ENCODE measurements around the gene KLHDC3.

DNA sequence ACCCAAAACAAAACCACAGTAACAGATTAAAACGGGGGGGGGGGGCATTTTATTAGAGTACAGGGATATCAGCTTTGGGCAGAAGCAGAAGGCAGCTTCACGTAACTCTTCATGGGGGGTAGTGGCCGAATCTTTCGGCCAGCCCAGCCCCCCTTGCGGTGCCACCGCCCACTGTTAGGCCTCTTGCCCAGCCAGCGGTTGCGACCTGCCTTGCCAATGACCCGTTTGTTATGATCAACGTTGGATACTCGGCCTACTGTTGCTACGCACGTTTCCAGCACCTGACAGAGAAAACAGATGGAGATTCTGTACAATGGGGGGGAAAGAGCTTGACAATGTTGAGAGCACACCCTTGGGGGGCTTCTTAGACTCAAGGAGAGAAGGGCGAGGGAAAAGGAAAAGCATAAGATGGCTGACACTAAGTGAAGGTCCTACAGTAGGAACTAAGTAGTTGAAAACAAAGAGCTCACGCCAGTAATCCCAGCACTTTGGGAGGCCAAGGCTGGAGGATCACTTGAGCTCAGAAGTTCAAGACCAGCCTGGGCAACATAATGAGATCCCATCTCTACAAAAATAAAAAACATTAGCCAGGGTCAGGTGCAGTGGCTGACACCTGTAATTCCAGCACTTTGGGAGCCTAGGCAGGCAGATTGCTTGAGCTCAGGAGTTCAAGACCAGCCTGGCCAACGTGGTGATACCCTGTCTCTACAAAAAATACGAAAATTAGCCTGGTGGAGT lies 40.3 kb downstream of the KLHDC3 start:
- TF ChIP-seq, protein P1, sequence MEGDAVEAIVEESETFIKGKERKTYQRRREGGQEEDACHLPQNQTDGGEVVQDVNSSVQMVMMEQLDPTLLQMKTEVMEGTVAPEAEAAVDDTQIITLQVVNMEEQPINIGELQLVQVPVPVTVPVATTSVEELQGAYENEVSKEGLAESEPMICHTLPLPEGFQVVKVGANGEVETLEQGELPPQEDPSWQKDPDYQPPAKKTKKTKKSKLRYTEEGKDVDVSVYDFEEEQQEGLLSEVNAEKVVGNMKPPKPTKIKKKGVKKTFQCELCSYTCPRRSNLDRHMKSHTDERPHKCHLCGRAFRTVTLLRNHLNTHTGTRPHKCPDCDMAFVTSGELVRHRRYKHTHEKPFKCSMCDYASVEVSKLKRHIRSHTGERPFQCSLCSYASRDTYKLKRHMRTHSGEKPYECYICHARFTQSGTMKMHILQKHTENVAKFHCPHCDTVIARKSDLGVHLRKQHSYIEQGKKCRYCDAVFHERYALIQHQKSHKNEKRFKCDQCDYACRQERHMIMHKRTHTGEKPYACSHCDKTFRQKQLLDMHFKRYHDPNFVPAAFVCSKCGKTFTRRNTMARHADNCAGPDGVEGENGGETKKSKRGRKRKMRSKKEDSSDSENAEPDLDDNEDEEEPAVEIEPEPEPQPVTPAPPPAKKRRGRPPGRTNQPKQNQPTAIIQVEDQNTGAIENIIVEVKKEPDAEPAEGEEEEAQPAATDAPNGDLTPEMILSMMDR (IDR thresholded peaks at IDR 0.05 in 4 of 5, conservative IDR thresholded peaks at IDR 0.05 in 1 of 5), result no peak
- no peak for TF ChIP-seq POLR2A (IDR thresholded peaks at IDR 0.05)

Measured in gastrocnemius medialis (tissue), 4 donors.